Breast epithelium (tissue), 4 donors: ENCODE results near the gene IZUMO1R. TPM values are rescaled to one million over a fixed set of nuclear protein-coding genes. Genes with fewer than 3 reads are reported as not detected.

ENCODE experiments used
- DNase-seq, 2 donors: peaks; one replicate each; pipeline ENCODE4 v3.0.0-alpha.2; 2019; ENCODE audit warnings: low spot score in 2 of 2
- H3K27ac ChIP-seq, 2 donors: fragments of 200-600 bp; sonication (generic) in 1 of 2; one replicate each; pipeline ENCODE4 v1.5.1; 2016 to 2019; ENCODE audit warnings: mild to moderate bottlenecking in 1 of 2
- H3K27me3 ChIP-seq, 2 donors: fragments of 200-600 bp; sonication (generic) in 1 of 2; one replicate each; pipeline versions ENCODE4 v1.5.1 to v1.6.0; 2017 to 2019; ENCODE audit warnings: control low read depth in 1 of 2, mild to moderate bottlenecking in 1 of 2
- H3K36me3 ChIP-seq: fragments of 200-600 bp; one replicate; pipeline ENCODE4 v1.5.1; 2019
- H3K4me1 ChIP-seq, 2 donors: fragments of 200-600 bp; sonication (generic); one replicate each; pipeline ENCODE4 v1.5.1; 2016 to 2019; ENCODE audit warnings: control low read depth in 1 of 2
- H3K4me3 ChIP-seq, 3 donors: fragments of 200-600 bp; sonication (generic); 1 replicate in 2 of 3; 2 replicates in 1 of 3; pipeline ENCODE4 v1.5.1; 2016 to 2019; ENCODE audit warnings: mild to moderate bottlenecking in 3 of 3, moderate library complexity in 2 of 3
- H3K9me3 ChIP-seq, 2 donors: fragments of 200-600 bp; sonication (generic) in 1 of 2; one replicate each; pipeline ENCODE4 v1.5.1; 2016 to 2019; ENCODE audit warnings: control low read depth in 1 of 2
- CTCF ChIP-seq, 3 donors: fragments of 450-650 bp; IDR thresholded peaks; one replicate each; pipeline ENCODE4 v1.5.1; 2016 to 2017; ENCODE audit warnings: antibody characterized with exemption in 3 of 3, mild to moderate bottlenecking in 3 of 3, moderate library complexity in 3 of 3
- POLR2A ChIP-seq: fragments of 450-650 bp; IDR thresholded peaks from one replicate; pipeline ENCODE4 v1.6.1; 2016; ENCODE audit warnings: antibody characterized with exemption, mild to moderate bottlenecking, moderate library complexity
- POLR2AphosphoS5 ChIP-seq, 3 donors: sonication (generic); formaldehyde crosslinking; IDR thresholded peaks; one replicate each; pipeline ENCODE4 v1.6.1; 2017; ENCODE audit warnings: antibody characterized with exemption in 3 of 3
- intact Hi-C: fragments of 100-400 bp; cut with DNase I; formaldehyde crosslinking; loops from one replicate; pipeline ENCODE4 v1.15.1; 2023; ENCODE audit warnings: low total_unique reads
- total RNA-seq, 3 donors: library from RNA; depleted of rRNA; stranded (reverse); fragments of >200 nt; gene quantifications; one replicate each; pipeline ENCODE4 v1.1.0, GENCODE V29; 2016

IZUMO1R gene
- total RNA-seq, 3 donors from 2014 or later: not detected

GRCh38 chr11:94325681-94326080 lies 21.3 kb downstream of the IZUMO1R start:
- Histone ChIP-seq H3K9me3 (peaks cover 0 to 8% of the 10 kb centered on the region in 2 donors), H3K27ac (no peak overlapping the region), H3K36me3 (no peaks in the 10 kb centered on the region), H3K27me3 (no peaks in the 10 kb centered on the region), H3K4me1 (no peaks in the 10 kb centered on the region), H3K4me3 (no peak overlapping the region)
- intact Hi-C loops: no loop called here
- TF ChIP-seq POLR2AphosphoS5 (IDR thresholded peaks at IDR 0.05): no peak
- TF ChIP-seq POLR2A: no peak
- TF ChIP-seq CTCF (IDR thresholded peaks at IDR 0.05): no peak
- DNase-seq: no peak

GRCh38 chr11:94326947-94327346 lies 22.6 kb downstream of the IZUMO1R start:
- no peak for DNase-seq
- Histone ChIP-seq H3K4me1 (no peaks in the 10 kb centered on the region), H3K27ac (no peak overlapping the region), H3K36me3 (no peaks in the 10 kb centered on the region), H3K4me3 (no peak overlapping the region), H3K27me3 (no peaks in the 10 kb centered on the region), H3K9me3 (peaks cover 0 to 8% of the 10 kb centered on the region in 2 donors)
- TF ChIP-seq POLR2AphosphoS5 (IDR thresholded peaks at IDR 0.05) (no peak), CTCF (IDR thresholded peaks at IDR 0.05) (no peak), POLR2A (no peak)
- intact Hi-C loops: no loop called here

- intact Hi-C loops: no loop called here
These were observed 24.3 kb downstream of the IZUMO1R start for GRCh38 chr11:94328587-94329080.

GRCh38 chr11:94329501-94329900 lies 25.1 kb downstream of the IZUMO1R start:
- H3K27me3 ChIP-seq: no peaks in the 10 kb centered on the region
- intact Hi-C loops: no loop called here
- H3K36me3 ChIP-seq: no peaks in the 10 kb centered on the region
- H3K27ac ChIP-seq: no peak overlapping the region
- H3K4me3 ChIP-seq: no peak overlapping the region
- peaks cover 0 to 8% of the 10 kb centered on the region in 2 donors for H3K9me3 ChIP-seq
- no peak for DNase-seq
- TF ChIP-seq POLR2AphosphoS5 (IDR thresholded peaks at IDR 0.05): no peak
- TF ChIP-seq CTCF (IDR thresholded peaks at IDR 0.05): no peak
- TF ChIP-seq POLR2A: no peak
- H3K4me1 ChIP-seq: no peaks in the 10 kb centered on the region

More at GRCh38 chr11:94328587-94329080, 24.3 kb downstream of the IZUMO1R start:
- Histone ChIP-seq H3K4me3 (no peak overlapping the region), H3K27ac (no peak overlapping the region), H3K4me1 (no peaks in the 10 kb centered on the region), H3K9me3 (peaks cover 0 to 8% of the 10 kb centered on the region in 2 donors), H3K36me3 (no peaks in the 10 kb centered on the region), H3K27me3 (no peaks in the 10 kb centered on the region)
- no peak for TF ChIP-seq POLR2A
- no peak for TF ChIP-seq POLR2AphosphoS5 (IDR thresholded peaks at IDR 0.05)
- TF ChIP-seq CTCF (IDR thresholded peaks at IDR 0.05): no peak
- DNase-seq: no peak

GRCh38 chr11:94330789-94331188 lies 26.4 kb downstream of the IZUMO1R start:
- intact Hi-C loops: no loop called here
- no peak for TF ChIP-seq CTCF (IDR thresholded peaks at IDR 0.05)
- TF ChIP-seq POLR2AphosphoS5 (IDR thresholded peaks at IDR 0.05): no peak
- TF ChIP-seq POLR2A: no peak
- no peaks in the 10 kb centered on the region for H3K27me3 ChIP-seq
- peaks cover 0 to 6% of the 10 kb centered on the region in 2 donors for H3K9me3 ChIP-seq
- DNase-seq: no peak
- no peaks in the 10 kb centered on the region for H3K4me1 ChIP-seq
- H3K4me3 ChIP-seq: no peak overlapping the region
- H3K27ac ChIP-seq: peak overlapping the region in 1 of 2 donors; percentile 58
- no peaks in the 10 kb centered on the region for H3K36me3 ChIP-seq
